CD4-positive, alpha-beta T cell treated with Interleukin-15 for 1 hour (primary cell): Measurements from ENCODE around the gene NLRP1.

Source experiments
- DNase-seq: peaks from one replicate; pipeline ENCODE4 v3.0.0-alpha.2; 2020

NLRP1 gene

DNA sequence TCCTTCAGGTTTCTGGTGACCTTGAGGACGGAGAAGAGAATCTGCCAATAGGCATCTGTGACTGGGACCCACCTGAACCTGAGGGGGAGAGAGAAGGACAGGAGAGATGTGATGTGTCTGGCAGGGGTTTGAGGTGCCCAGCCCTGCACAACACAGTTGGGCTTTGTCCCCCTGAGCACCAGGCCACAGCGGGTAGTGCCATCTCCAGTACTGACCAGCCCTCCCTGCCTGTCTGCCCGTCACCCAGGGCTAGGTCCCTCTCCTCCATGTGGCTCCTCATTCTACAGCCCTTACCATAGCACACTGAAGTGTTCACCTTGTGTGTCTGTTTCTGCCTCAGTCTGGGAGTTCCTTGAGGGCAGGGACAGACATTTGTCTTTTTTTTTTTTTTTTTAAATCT lies 30.8 kb downstream of the NLRP1 start:
- DNase-seq: no peak

DNA sequence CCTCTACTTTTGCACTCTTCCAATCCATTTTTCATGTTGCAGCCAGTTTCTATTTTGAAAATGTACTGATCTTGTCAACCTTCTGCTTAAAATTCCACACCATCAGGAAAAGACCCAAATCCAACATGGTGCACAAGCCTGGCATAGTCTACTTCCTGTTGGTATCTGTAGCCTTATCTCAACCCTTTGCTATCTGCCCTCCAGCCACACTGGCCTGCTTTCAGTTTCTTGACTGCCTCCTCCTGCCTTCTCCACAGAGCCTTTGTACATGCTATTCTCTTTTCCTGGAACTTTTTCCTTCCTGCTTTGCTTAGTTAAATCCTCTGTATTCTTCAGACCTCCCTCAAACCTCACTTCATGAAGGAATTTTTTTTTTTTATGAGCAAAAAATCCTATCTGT lies 31.5 kb downstream of the NLRP1 start:
- DNase-seq: no peak

DNA sequence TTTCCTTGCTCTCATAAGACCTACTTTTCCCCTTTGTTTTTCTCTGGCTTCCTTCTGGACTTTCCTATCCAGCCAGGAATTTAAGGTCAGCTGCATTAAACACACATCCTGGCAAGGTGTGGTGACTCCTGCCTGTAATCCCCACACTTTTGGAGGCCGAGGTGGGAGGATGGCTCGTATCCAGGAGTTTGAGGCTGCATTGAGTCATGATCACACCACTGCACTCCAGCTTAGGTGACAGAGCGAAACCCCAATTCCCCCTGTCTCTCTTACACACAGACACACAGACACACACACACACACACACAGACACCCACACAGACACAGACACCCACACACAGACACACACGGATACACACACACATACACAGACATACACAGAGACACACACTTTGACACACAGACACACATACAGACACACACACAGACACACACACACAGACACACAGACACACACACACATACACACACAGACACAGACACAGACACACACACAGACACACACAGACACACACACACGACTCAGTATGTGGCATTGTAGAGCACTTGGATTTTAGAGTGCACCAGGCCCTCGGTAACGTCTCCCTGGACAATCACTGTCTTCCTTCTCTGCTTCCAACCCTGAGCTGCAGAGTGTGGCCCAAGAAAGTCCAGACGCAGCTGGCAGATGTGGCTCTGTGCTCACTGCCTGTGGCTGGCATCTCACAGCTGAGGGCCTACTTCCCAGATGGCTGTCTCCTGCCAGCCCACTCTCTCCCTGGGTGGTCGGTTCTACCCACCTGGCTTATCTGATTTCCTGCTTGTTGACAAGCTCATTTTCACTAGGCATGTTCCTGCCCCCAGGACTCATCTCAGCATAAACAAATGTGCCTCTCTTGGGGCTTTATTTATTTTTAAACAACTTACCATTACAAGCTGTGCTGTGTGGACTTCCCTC lies 39.0 kb downstream of the NLRP1 start:
- DNase-seq: no peak

DNA sequence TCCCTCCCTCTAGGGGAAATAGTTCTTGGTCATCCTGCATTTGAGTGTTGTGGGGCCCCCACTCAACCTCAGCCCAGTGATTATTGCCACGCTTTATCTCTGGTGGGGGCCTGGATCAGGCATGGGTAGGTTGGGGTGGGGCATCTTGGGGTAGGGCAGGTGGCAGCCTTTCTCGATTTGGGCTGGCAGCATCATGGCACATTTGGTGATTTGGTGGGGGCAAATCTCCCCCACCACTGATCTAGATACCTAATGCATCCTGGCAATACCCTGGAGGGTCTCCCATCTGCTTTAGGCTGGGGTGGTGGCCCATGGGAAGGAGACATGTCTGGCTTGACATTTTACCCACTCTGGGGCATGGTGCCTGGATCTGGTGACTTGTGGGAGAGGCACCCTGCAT lies 40.2 kb downstream of the NLRP1 start:
- no peak for DNase-seq

DNA sequence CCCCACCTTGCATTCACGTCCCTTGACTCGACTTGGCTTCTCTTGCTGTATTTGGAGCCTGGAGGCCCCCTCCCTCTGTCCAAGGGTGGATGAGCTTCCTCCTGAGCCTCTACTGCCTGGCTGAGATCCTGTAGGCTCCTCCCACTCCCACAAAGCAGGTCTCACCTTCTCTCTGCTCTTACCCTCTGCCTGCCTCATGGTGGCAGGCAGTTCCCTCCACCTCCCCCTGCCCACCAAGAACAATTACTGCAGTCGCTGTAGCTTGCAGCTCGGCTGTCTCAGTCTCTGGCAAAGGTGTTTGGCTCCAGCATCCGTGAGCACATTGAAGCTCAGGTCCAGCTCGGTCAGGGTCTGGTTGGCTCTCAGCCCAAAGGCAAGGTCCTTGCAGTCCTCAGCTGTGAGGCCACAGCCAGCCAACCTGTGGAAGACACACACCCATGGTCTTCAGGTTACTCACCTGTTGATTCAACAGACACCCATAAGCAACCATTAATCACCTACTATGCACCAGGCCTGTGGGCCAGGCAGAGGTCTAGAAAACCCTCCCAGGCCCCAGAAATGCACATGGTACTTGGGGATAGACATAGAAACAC lies 42.6 kb downstream of the NLRP1 start:
- no peak for DNase-seq

DNA sequence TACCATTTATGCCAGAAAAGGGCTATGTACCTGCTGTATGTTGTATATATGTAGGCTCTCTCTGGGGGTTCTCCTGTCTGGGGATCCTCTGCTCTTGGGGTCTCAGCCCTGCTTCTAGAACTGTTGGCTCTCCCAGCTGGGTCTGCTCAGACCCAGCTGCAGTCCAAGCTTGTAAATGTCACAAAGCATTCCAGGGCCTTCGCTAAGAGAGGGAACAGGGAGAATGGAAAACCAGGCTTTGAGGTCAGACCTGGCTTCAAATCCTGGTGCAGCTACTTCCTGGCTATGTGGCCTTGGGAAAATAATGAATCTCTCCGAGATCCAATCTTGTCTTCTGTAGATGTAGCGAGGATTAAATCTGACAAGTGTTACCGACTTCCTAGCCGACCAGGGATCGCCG lies 44.0 kb downstream of the NLRP1 start:
- DNase-seq: no peak

DNA sequence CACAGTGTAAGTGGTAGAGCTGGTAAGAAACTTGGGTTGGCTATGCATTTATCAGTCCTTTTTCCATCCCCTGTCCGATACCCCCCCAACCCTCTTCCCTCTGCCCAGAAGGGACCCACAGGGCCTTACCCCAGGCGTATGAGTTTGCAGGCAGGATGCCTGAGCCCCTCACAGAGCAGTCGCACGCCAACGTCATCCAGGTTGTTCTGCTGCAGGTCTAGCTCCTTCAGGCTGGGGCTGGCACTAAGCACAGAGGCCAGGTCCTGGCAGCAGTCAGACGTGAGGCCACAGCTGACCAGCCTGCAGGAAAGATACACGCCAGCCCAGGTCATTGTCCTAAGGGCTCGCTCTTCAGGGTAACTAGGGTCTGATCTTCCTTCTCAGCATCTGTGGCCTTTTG lies 45.0 kb downstream of the NLRP1 start:
- no peak for DNase-seq

DNA sequence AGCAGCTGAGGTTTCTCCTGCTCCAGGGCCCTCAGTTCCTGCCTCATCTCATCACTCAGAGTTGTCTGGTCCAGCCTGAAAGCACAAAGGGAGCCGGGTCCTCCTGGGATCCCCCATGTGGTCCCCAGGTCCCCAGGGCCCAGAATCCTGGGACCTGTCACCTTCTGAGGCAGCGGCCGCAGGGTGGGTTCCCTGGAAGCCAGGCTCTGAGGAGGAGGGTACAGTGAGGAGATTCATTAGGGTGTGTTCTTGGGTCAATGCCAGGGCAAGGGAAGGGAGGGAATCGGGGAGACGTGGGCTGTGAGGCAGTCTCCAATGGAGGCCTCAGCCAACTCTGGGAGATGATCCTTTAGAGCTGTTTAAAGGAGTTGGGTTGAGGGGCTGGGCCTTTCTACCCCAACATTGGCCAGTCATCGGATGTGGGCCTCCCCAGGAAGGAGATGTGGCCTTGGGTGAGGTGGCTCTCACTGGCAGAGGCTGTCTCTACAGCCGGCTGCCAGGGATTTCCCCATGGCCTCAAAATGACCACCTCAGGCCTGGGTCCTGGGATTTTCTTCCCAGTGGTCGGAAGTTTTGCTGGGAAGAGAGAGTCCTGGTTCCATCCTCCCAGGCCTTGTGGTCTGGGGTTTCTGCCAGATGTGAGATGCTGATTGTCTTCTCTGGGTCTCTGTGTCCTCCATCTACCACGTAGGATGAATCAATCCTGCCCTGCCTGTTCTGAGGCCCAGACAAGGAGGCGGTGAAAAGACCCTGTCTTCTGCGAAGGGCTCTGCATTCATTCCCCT lies 47.3 kb downstream of the NLRP1 start:
- no peak for DNase-seq

DNA sequence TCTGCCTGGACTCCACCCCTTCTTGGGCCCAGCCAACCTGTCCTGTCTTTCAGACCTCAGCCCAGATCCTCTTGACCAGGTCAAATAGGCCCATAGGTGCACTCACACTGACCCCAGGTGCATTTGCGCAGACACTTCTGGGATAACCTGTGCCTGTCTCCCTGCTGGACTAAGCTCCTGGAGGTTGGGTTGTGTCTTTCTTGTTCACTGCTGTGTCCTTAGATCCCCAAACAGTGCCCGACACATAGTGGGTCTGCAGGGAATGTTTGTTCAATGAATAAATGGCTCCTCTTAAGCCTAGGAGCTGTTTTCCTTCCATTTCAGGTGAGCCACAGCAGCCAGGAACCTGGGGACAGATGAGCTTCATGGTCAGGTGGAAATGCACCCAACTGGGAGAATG lies 48.9 kb downstream of the NLRP1 start:
- no peak for DNase-seq

DNA sequence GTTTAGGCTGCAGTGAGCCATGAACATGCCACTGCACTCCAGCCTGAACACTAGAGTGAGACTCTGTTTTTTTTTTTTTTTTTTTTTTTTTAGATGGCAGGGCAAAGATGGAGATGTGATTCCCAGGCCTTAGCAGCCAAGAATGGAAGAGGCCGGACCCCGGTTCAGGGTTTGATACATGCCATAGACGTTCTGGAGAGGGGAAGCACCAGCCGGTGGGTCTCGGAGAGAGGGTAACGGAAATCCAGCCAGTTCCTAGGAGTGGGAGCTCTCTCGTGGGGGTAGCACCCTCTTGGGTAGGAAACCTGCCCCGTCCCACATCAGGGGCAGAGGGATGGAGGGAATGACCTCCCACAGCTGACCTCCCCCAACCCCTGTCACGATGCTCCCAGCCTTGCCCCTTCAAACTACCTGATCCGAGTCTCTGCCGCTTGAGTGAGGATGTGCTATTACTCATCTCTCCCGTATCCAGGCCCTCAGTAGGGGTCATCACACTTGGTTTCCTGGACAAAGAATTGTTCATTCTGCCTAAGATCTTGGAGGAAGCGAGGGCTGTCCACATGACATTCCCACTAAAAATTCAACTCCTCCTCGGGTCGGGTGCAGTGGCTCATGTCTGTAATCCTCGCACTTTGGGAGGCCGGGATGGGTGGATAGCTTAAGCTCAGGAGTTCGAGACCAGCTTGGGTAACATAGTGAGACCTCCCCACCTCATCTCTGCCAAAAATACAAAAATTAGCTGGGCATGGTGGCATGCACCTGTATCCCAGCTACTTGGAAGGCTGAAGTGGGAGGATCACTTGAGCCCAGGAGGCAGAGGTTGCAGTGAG lies 50.6 kb downstream of the NLRP1 start:
- DNase-seq: no peak

DNA sequence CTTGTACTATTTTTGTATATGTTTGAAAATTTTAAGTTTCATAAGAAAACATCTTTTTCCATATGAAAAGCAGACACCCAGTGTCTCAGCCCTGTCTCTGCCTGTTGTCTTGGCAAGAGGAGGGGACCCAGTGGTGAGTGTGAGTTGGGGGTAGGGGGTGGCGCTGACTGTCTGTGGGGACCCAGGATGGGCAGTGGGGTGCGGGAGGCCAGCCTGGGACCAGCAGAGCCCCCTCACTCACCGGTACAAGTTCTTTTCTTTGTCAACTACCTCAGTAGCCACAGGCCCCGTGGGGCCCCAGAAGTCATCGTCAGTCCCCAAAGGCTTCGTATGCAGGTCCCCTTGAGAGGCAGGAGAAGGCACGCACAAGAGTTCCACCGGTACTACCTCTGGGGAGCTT lies 51.7 kb downstream of the NLRP1 start:
- DNase-seq: no peak

DNA sequence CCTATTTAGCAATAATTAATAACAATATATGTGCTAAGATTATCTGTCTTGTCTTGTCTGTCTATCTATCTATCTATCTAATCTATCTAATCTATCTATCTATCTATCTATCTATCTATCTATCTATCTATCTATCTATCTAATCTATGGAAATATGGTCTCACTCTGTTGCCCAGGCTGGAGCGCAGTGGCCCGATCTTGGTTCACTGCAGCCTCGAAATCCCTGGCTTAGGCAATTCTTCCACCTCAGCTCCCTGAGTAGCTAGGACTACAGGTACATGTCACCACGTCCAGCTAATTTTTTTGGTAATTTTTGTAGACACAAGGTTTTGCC lies 53.3 kb downstream of the NLRP1 start:
- DNase-seq: no peak

DNA sequence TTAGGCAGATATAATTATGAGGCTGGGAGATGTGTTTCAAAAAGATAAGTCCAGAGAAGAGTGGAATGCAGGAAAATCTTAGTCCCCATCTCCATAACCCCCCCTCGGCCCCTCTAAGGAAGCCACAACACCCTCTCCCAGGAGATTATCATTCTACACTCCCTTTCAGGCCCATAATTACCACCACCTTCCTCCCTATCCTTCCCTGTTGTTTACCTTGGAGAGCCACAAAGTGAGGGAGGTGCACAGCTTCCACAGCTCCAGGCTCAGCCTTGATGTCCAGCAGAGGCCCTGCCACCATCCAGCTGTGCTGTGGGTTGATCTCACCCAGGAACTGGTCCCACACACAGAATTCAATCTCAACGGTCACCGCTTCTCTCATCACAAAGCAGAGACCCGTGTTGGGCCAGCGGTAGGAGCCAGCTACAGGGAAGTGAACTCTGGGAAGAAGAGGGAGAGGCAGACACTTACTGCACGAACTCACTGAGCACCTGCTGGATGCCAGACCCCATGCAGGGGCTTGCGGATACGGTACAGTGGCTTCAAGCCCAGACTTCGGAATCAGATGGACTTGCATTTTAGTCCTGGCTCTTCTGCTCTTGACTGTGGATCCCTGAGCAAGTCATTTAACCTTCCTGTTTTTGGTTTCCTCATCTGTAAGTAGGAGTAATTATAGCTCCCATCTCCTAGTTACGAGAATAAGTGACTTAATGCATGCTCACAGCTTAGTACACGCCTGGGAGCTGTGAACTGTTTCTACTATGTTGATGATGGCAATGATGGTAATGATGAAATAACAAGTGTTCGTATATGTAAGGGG lies 53.8 kb downstream of the NLRP1 start:
- DNase-seq: no peak

DNA sequence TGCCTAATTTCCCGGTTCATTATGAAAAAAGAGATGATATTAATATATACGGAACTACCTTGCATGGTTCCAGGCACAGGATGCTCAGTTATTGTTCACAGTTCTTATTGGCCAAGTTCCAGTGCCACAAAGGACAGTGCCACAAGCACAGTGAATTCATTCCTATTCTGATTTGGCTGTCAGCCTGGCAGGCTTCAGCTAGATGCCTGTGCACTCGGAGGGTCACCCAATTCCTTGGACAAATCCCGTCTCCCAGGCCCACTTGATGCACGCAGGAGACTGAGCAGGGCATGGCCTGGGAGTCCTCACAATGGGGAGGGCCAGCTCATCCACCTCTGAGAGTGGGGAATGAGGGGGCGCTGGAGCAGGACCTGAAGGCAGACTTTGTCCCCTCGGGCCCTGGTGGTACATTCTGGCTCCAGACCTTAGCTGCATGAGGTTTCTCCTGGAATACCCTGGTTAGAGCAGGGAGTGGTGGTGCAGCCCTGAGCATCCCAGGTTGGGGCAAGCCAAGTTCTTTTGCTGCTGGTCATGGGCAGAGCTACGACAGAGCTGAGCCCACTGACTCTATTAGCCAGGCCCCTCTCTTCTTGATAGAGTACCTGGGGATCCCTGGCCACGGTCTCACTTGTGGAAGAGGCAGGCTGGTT lies 56.6 kb downstream of the NLRP1 start:
- no peak for DNase-seq

DNA sequence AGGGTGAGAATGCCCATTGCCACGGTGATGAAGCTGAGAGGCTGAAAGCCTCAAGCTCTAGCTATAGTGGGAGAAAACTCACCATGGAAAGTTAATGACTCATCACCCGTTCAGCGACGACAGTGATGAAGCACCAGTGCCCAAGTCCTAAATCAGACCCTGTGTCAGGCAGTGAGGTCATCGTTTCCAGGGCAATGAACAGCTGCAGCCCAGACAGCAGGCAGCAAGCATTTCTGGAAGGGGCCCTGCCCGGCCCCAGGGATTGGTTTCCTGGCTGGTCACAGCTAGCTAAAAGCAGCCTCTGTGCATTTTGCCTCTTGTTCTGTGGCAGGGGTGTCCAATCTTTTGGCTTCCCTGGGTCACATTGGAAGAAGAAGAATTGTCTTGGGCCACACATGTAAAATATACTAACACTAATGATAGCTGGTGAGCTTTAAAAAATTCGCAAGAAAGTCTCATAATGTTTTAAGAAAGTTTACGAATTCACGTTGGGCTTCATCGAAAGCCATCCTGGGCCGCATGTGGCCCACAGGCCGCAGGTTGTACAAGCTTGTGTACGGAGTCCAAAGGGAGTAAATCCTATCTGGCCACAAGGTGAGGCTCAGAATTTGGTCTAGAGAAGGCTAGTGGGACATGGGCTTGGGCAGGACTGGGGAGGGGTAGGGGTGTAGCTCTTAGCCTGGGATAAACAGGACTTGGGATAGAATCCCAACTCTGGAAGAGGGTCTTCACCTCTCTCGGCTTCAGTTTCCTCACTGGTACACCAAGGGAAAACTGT lies 57.3 kb downstream of the NLRP1 start:
- DNase-seq: no peak

DNA sequence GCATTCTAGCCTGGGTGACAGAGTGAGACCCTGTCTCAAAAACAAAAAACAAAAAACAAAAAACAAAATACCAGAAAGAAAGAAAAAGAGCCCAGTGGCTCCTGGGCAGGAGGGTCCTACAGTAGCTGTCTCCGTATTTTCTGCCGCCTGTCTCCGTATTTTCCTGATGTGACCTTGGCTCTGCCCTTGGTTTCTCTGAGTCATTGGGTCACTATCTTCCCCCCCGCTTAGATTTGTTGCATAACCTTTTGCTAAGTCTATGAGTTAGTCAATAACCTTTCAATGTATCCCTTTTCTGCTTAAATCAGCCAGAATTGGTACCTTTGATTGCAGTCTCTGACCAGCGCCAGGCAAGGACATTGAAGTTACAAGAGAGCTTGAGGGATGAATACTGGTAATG lies 61.1 kb downstream of the NLRP1 start:
- no peak for DNase-seq

DNA sequence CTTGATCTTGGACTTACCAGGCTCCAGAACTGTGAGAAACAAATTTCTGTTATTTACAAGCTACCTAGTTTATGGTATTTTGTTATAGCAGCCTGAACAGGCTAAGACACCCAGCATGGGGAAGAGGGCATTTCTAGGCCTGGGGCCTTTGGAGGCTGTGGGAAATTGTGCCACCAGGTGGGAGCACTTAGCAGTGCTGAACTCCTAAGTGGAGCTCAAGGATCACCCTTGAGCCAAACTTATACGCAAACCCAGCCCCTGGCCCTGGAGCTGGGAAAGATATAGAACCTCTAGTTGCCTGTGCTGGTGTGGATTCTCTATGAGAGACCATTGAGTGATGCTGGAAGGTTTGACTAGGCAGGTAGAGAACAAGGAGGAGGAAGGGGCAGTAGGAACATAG lies 61.8 kb downstream of the NLRP1 start:
- no peak for DNase-seq

DNA sequence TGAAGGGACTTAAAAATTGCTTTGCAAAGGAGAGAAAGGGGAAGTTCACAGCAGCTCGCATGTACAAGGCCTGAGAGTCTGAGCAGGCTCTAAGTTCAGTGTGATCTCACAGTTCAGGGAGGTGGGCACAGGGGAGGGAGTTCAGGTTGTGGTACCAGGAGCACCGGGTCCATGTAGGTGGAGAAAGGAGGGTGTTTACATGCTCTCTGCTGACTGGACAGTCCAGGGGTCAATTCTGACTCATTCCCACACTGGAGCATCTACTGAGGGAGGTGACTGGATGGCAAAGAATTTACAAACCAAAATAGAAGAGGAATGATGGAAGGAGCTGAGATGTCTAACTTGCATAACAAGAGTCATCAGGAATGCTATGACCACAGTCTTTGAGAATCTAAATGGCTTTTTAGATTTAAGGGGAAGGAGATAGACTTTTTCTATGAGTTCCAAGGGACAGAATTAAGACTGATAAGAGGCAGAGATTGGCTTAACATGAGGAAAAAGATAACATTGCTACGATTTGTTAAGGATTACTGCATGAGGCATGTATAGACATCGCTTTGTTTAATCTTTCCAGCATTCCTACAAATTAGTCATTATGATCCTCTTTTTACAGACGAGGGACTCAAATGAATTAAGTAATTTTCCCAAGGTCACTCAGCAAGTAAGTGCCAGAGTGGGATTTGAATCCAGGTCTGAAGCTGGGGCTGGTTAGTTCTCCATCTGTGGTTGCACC lies 68.1 kb downstream of the NLRP1 start:
- no peak for DNase-seq

DNA sequence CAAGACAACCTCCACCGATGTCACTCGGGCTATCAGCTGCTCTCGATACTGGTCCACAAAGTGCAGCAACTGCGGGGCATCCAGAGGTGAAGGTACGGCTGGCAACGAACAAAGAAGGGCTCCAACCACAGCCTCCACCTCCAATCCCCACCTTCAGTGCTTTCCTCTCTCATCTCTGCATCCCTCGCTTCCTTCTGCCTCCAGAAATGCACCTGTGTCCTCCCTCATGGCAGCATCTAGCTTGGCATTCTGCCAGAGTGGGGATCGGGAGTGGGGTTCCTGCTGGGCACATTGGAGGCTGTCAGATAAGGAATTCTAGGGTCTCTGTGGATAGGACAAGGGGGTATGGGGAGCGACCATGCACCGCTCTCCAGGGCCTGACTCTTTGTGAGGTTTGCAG lies 69.3 kb downstream of the NLRP1 start:
- DNase-seq: no peak

DNA sequence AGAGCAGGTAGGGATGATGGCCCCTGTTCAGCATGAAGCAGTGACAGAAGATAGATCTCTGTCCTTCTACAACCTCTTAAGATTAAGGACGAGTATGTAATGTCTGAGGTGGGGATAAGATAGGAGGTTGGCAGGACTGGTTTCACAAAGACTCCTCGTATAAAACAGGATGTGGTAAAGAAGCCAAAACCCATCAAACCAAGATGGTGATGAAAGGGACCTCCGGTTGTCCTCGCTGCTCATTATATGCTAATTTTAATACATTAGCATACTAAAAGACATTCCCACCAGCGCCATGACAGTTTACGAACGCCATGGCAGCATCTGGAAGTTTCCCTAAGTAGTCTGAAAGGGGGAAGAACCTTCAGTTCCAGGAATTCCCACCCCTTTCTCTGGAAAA lies 70.7 kb downstream of the NLRP1 start:
- no peak for DNase-seq
